ENCODE results near the gene RIMKLA.

The RIMKLA gene

DNA sequence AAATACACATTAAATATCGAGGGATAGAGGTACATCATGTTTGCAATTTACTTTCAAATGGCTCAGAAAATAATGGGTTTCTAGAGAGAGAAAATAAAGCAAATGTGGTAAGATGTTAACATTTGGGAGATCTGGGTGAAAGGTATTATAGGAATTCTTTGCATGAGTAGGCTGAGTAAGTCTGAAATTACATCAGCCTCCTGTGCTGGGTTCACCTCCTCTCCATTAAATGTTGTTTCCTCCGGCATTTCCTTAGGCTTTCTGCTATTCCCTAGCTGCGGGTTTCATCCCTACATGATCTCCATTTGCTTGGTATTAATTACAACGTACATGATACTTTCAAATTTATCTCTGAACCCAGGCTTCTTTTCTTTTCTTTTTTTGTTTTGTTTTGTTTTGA, 43.6 kb downstream of the RIMKLA start:
- DNase-seq (ENCODE audit: extremely low read depth in 1 of 2, low read depth in 1 of 2) = no peak

DNA sequence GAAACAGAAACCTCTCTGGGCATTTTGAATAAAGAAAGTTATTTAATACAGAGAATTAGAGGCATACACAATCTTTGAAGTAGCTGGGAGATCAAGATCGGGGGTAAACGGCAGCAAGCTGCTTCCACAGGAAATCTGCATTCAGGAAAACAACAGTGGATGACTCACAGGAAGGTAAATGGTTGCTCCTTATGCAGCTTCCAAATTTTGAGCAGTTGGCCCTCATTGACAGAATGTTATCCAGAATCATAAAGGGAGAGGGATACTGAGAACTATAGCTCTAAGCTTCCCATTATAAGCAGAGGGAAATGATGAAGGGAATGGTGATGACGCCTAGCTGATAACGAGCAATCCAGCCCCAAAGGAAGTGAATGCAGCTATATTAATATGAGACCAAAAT, 46.6 kb downstream of the RIMKLA start:
- no peak for DNase-seq (ENCODE audit: extremely low read depth in 1 of 2, low read depth in 1 of 2)

- DNase-seq (ENCODE audit: extremely low read depth in 1 of 2, low read depth in 1 of 2) = no peak
These were observed 49.0 kb downstream of the RIMKLA start for GRCh38 chr1:42429603-42430002.

GRCh38 chr1:42430286-42431135, 49.9 kb downstream of the RIMKLA start:
- no peak for DNase-seq (ENCODE audit: extremely low read depth in 1 of 2, low read depth in 1 of 2)

DNA sequence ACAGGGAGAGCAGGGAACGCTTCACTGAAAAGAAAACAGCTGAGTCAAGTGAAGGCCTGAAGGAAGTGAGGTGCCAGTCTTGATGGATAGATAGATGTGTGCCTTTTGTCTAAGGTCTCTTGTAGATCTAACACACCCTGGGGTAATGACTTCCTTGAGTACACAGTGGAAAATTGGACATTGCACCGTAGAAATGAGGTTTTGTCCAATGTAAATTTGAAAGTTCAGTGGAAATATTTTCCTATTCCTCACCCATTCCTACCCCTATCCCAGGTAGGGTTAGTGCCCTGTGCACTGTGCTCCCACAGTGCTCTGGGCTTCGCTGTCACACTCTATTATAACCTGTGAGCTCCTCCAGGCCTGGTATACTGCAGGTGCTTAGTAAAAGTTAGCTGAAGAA, 50.9 kb downstream of the RIMKLA start:
- no peak for DNase-seq (ENCODE audit: extremely low read depth in 1 of 2, low read depth in 1 of 2)

GRCh38 chr1:42432714-42433113, 52.1 kb downstream of the RIMKLA start:
- no peak for DNase-seq (ENCODE audit: extremely low read depth in 1 of 2, low read depth in 1 of 2)

GRCh38 chr1:42433369-42433768, 52.8 kb downstream of the RIMKLA start:
- no peak for DNase-seq (ENCODE audit: extremely low read depth in 1 of 2, low read depth in 1 of 2)

DNA sequence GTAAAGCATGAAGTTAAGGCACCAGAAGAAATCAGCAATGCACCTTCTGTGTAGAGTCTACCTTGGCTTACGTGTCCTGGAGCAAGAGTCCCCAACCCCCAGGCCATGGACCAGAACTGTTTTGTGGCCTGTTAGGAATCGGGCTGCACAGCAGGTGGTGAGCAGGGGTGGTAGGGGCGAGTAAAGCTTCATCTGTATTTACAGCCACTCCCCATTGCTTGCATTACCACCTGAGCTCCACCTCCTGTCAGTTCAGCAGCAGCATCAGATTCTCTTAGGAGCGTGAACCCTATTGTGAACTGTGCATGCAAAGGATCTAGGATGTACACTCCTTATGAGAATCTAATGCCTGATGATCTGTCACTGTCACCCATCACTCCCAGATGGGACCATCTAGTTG, 53.7 kb downstream of the RIMKLA start:
- DNase-seq (ENCODE audit: extremely low read depth in 1 of 2, low read depth in 1 of 2) = no peak

DNA sequence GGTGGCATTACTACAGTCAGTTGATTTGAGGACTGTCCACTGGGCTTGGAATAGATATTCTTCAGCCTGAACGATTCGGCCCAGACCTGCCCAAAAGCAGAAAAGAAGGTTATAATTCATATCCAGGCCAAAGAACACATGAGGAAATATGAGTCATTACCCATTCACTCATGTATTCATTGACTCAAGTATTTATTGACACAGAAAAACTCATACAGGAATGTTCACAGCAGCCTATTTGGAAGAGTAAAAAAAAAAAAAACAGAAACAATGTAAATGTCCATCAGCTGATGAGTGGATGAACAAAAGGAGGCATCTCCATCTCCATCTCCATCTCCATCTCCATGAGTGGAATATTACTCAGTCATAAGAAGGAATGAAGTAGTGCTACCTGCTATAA, 59.3 kb downstream of the RIMKLA start:
- DNase-seq (ENCODE audit: extremely low read depth in 1 of 2, low read depth in 1 of 2) = no peak

- DNase-seq (ENCODE audit: extremely low read depth in 1 of 2, low read depth in 1 of 2) = no peak
These were observed 62.1 kb downstream of the RIMKLA start for GRCh38 chr1:42442662-42443061.

GRCh38 chr1:42449256-42449655, 68.7 kb downstream of the RIMKLA start:
- no peak for DNase-seq (ENCODE audit: extremely low read depth in 1 of 2, low read depth in 1 of 2)

- no peak for DNase-seq (ENCODE audit: extremely low read depth in 1 of 2, low read depth in 1 of 2)
These were observed 69.5 kb downstream of the RIMKLA start for GRCh38 chr1:42450061-42450460.

- DNase-seq (ENCODE audit: extremely low read depth in 1 of 2, low read depth in 1 of 2) = no peak
These were observed 72.8 kb downstream of the RIMKLA start for GRCh38 chr1:42453386-42453785.

DNA sequence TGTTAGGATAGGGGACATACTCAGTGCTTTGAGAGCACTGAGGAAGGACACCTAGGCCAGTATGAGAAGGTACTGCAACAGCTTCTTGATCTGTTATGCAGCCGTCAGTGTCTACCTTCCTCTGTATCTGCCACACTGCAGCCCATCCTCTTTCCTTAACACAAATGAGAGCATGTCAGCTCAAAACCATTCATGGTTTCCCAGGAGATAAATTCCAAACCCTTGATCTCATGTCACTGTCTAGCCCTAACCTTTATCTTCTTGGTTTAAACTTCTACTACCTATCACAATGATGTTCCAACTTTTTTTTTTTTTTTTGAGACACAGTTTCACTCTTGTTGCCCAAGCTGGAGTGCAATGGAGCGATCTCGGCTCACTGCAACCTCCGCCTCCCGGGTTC, 73.8 kb downstream of the RIMKLA start:
- DNase-seq (ENCODE audit: extremely low read depth in 1 of 2, low read depth in 1 of 2) = no peak

DNA sequence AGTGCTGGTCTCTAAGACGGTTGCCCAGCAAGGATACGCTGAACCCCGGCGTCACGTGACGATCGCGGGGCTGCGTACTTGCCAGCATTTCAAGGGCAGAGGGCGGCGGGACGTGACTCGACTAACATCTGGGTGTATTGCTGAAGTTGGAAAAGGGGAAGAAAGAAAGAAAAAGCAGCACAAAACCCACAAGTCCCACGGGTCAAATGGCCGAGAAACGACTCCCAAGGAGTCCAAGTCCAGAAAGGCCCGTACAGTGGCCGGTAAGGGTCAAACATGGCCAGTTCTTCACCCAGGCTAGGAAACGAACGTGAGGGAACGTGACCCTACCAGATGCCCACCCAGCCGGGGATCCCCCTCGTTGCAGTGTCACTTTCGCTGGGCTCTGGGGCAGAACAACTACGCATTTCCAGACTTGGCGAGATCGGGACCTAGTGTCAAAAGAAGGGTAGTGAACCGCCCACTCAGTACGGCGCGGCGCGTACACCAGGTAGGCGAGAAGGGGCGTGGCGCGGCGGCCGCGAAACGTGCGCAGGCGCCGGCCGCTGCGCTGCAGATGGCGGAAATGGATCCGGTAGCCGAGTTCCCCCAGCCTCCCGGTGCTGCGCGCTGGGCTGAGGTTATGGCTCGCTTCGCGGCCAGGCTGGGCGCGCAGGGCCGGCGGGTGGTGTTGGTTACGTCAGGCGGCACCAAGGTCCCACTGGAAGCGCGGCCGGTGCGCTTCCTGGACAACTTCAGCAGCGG, 75.6 kb downstream of the RIMKLA start, which contains the start of the genes PPCS and ZMYND12:
Gene PPCS (plus strand): TSS at position 534 of the 744 bp plus-strand sequence. CDS start 23 bp downstream, at position 557.
Gene ZMYND12 (minus strand): TSS at position 13 of the 744 bp plus-strand sequence. CDS start 25 bp downstream, outside the sequence.
- DNase-seq (ENCODE audit: extremely low read depth in 1 of 2, low read depth in 1 of 2) = peak; percentile 83 to 89

- DNase-seq (ENCODE audit: extremely low read depth in 1 of 2, low read depth in 1 of 2) = peak in 1 of 2 donors; percentile 30
These were observed 76.1 kb downstream of the RIMKLA start for GRCh38 chr1:42456754-42457089.

DNA sequence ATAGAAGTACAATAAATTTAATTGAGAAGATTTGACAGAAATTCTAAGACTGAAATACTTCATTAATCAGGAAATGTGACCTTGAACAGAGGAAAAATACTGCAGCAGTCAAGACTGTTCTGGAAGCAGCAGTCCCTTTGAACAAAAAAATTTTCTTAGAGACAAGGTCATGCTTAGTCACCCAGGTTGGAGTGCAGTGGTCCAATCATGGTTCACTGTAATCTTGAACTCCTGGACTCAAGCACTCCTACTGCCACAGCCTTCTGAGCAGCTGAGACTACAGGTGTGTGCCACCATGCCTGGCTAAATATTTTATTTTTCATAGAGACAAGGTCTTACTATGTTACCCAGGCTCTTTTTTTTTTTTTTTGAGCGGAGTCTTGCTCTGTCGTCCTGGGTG, 80.6 kb downstream of the RIMKLA start:
- DNase-seq (ENCODE audit: extremely low read depth in 1 of 2, low read depth in 1 of 2) = no peak

DNA sequence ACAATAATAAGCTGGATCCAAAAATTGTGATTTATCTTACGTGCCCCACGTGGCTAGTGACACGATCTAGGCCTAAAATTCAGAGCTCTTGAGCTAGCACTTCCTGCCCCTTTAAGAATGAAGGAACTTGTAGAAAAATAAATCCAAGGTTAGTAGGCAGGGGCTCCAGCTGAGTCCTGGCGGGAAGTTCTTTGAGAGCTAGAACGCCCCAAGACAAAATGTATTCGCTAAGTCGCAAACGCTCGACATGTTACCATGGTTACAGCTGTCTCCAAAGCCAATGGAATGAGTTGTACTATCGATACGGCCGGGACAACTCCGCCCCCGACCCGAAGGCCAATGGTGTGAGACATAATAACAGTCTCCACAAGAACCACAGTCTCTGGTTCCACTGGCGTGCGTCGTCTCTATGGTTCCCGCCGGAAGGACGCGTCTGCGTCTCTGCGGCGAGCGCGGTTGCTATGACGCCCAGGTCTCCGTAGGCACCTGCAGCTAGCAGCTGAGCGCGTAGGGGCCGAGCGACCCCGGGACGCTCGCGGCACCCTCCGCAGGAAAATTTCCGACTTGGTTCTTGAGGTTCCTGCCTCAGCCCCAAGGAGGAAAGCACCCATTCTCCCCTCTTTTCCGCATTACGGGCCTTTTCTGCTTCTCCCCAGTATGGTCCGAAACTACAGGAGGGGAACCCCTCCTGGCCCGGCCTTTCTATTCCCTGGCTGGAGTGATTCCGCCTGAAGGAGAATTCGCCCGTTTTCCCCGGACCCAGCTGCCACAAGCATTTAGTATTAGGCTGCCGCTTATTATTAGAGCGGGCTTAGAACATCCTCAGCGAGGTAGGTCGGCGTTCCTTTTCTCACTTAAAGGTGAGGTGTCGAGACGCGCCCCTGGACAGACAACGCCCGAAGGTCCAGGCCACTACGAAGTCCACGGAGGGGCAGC, 82.5 kb downstream of the RIMKLA start, which contains the start of gene CCDC30:
Gene CCDC30 (plus strand): TSS at position 459 of the 936 bp plus-strand sequence. CDS start 17,266 bp downstream, outside the sequence.
- DNase-seq (ENCODE audit: extremely low read depth in 1 of 2, low read depth in 1 of 2) = peak; percentile 85 to 97

- DNase-seq (ENCODE audit: extremely low read depth in 1 of 2, low read depth in 1 of 2) = no peak
These were observed 83.3 kb downstream of the RIMKLA start for GRCh38 chr1:42463921-42464320.

DNA sequence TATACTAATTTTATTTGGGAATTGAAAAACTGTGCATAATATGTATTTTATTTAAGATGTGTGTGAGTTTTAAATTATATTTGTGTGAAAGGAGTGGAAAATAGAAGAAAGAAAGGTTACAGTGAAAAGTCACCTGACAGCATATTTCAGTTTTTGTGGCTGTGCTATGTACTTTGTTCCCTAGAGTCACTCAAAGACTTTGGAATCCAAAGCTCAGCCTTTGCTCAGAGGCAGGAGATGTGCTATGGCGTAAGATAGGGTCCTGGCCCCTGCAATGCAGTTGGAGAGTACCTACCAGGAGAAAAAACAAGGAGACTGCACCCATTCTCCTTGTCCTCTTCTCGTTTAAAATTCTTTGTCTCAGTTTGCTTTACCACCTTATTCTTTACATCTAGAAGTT, 85.4 kb downstream of the RIMKLA start:
- no peak for DNase-seq (ENCODE audit: extremely low read depth in 1 of 2, low read depth in 1 of 2)

- no peak for DNase-seq (ENCODE audit: extremely low read depth in 1 of 2, low read depth in 1 of 2)
These were observed 89.1 kb downstream of the RIMKLA start for GRCh38 chr1:42469727-42470126.
